ENCODE results near the gene FAM174C.

Gene FAM174C

GRCh38 chr19:1251330-1252220 is 23.8 kb upstream of the FAM174C start:
- no peak for DNase-seq

GRCh38 chr19:1252221-1252820 is 23.0 kb upstream of the FAM174C start:
- no peak for DNase-seq

GRCh38 chr19:1252821-1253513 is 22.4 kb upstream of the FAM174C start:
- peak; percentile 50 for DNase-seq

- DNase-seq = no peak
Observed at GRCh38 chr19:1253514-1254080, 21.7 kb upstream of the FAM174C start.

GRCh38 chr19:1254081-1254527 is 21.2 kb upstream of the FAM174C start:
- no peak for DNase-seq

- DNase-seq = no peak
Observed at GRCh38 chr19:1254530-1255185, 20.7 kb upstream of the FAM174C start.

- DNase-seq = no peak
Observed at GRCh38 chr19:1255186-1256161, 19.9 kb upstream of the FAM174C start.

GRCh38 chr19:1256646-1257474 is 18.5 kb upstream of the FAM174C start:
- no peak for DNase-seq

- DNase-seq = no peak
Observed at GRCh38 chr19:1257475-1258162, 17.7 kb upstream of the FAM174C start.

GRCh38 chr19:1258163-1258492 is 17.2 kb upstream of the FAM174C start:
- DNase-seq = no peak

GRCh38 chr19:1258707-1259205 is 16.6 kb upstream of the FAM174C start:
- DNase-seq = no peak

- DNase-seq = no peak
Observed at GRCh38 chr19:1259206-1259875, 16.0 kb upstream of the FAM174C start.

GRCh38 chr19:1259876-1260748 is 15.2 kb upstream of the FAM174C start:
- DNase-seq = no peak

- DNase-seq = peak; percentile 94
Observed at GRCh38 chr19:1260749-1261537, 14.4 kb upstream of the FAM174C start.

- DNase-seq = no peak
Observed at GRCh38 chr19:1261538-1261797, 13.9 kb upstream of the FAM174C start.

GRCh38 chr19:1261798-1262622 is 13.3 kb upstream of the FAM174C start:
- no peak for DNase-seq

GRCh38 chr19:1262623-1263123 is 12.7 kb upstream of the FAM174C start:
- DNase-seq = no peak
